Measurements from ENCODE around the gene CDC45. TPM values are rescaled to one million over a fixed set of nuclear protein-coding genes. Genes with fewer than 3 reads are reported as not detected.

The CDC45 gene
- total RNA-seq, 1 donor from 2014 or later, result not detected

GRCh38 chr22:19555651-19556050, 75.9 kb downstream of the CDC45 start:
- DNase-seq (ENCODE audit: low spot score), result peak; percentile 43

- peak; percentile 41 for DNase-seq (ENCODE audit: low spot score)
These were observed 77.3 kb downstream of the CDC45 start for GRCh38 chr22:19556963-19557545.

GRCh38 chr22:19559324-19559811, 79.6 kb downstream of the CDC45 start:
- peak; percentile 77 for DNase-seq (ENCODE audit: low spot score)

GRCh38 chr22:19559956-19560355, 80.2 kb downstream of the CDC45 start:
- peak; percentile 69 for DNase-seq (ENCODE audit: low spot score)

- peak; percentile 37 for DNase-seq (ENCODE audit: low spot score)
These were observed 85.9 kb downstream of the CDC45 start for GRCh38 chr22:19565382-19566278.

GRCh38 chr22:19566279-19567156, 86.8 kb downstream of the CDC45 start:
- DNase-seq (ENCODE audit: low spot score), result peak; percentile 89

GRCh38 chr22:19567157-19568009, 87.7 kb downstream of the CDC45 start:
- peak; percentile 51 for DNase-seq (ENCODE audit: low spot score)

GRCh38 chr22:19568337-19569275, 88.9 kb downstream of the CDC45 start:
- DNase-seq (ENCODE audit: low spot score), result peak; percentile 53

- DNase-seq (ENCODE audit: low spot score), result no peak
These were observed 89.5 kb downstream of the CDC45 start for GRCh38 chr22:19569276-19569640.

- DNase-seq (ENCODE audit: low spot score), result no peak
These were observed 90.3 kb downstream of the CDC45 start for GRCh38 chr22:19569976-19570375.

Other genes with a start within 250 kb of the CDC45 start
- gene CLTCL1, start 188.2 kb upstream of the CDC45 start, total RNA-seq, result 10.9 TPM
- gene HIRA, start 48.2 kb upstream of the CDC45 start, total RNA-seq, result 29.2 TPM
- gene MRPL40, start 47.4 kb upstream of the CDC45 start, total RNA-seq, result 25.8 TPM
- gene C22orf39, start 32.2 kb upstream of the CDC45 start, total RNA-seq, result 26.3 TPM
- gene UFD1, start 727 bp upstream of the CDC45 start, total RNA-seq, result 55.4 TPM
- gene CLDN5, start 44.5 kb downstream of the CDC45 start, total RNA-seq, result 151 TPM
- 7.0 TPM for gene SEPTIN5, start 234.6 kb downstream of the CDC45 start, total RNA-seq
- 1.8 TPM for gene GP1BB, start 243.6 kb downstream of the CDC45 start, total RNA-seq

Data from mesenteric fat pad (tissue), 1 donor.